ENCODE measurements around the gene CYP3A4.
"Not testable (repeated sequence)": the region's sequence is repeated elsewhere in the genome, so short reads cannot be mapped to it uniquely, and the experiment has no call there.

CYP3A4 gene

GRCh38 chr7:99723201-99723600, 60.8 kb downstream of the CYP3A4 start:
- not testable (repeated sequence) for DNase-seq (ENCODE audit: low read depth)

DNA sequence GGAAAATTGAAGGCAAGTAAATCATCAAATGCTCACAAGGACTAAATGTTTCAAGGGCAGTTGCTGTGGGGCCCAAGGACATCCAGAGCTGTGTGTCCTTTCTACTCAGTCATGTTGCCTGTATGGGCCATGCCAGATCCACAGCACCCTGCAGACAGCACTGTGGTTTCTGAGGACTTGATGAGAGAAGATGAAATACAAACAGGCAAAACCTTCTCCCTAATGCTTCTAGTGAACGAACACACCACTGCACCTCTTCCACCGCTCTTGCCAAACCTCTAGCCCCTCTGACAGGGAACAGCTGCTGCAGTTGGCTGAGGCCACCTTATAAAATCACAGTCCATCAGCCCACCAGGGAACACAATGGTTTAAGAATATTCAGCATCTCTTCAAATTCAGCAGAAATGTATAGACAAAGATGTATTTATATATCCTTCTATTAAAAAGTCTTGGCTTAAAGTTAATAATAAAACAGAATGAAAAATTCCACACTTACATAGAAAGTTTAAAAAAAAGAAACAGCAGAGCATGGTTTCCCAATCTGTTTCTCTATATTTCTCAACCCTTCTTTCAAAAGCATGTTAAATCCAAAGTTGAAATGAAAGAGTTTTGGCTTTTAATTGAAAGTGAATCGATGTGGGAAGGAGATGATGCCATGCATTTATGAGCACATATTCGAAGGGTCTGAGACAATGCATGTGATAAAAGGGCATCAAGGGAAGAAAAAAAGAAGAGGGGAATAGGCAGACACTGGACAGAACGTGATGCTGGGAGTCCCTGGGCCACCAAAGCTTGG, 63.0 kb downstream of the CYP3A4 start:
- DNase-seq (ENCODE audit: low read depth): no peak

DNA sequence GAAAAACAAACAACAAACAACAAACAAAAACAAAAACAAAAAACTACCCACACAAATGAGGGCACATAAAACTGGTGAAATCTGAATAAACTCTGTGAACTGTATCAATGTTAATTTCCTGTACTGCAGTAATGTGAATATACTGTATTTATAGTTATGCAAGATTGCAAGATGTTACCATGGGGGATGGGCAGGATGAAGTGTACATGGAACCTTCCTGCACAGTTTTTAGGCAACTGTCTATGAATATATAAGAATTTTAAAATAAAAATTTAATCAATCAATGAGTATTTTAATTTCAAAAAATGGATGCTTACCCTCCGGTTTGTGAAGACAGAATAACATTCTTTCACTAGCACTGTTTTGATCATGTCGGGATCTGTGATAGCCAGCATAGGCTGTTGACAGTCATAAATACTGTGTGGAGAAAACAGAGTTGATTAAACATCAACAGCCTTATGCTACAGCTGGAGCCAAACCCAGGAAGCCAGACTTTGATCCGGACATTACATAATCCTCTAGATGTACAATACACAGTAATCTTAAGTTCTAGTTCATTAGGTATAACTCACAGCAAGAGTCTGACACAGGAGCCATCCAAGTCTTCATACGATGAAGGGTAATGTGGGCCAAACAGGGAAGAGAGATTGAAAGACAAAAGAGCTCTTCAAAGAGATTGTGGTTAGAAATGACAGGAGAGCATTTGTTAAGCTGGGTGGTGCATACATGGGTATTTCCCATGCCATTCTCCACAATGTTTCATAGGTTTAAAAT, 63.8 kb downstream of the CYP3A4 start:
- DNase-seq (ENCODE audit: low read depth): no peak

DNA sequence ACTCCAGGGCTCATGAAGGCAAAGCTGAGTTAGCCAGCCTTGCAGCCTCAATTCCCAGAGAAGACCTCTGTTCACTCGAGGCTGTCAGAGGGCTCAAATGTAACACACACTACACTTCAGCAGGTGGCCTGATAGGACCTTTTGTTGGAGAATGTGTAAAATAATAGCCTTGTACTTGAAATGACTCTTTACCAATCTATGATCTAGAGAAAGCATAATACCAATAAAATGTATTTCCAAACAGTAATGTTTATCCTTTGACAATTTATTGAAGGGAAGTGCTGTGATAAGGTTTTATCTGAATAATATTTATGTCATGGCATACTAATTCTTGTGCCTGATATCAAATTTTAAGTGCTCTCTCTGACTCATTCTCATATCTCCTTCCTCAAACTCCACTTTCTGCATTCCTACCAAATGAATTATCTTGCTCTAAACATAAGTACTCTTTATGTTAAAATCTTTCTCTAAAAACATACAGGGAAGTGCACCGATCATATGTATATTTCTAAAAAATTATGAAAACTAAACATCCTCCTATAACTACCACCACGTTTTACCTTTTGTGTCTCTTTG, 69.9 kb downstream of the CYP3A4 start:
- DNase-seq (ENCODE audit: low read depth): no peak

GRCh38 chr7:99709838-99710578, 74.0 kb downstream of the CYP3A4 start:
- no peak for DNase-seq (ENCODE audit: low read depth)

- DNase-seq (ENCODE audit: low read depth): no peak
Measured at GRCh38 chr7:99709260-99709659, 74.7 kb downstream of the CYP3A4 start.

- no peak for DNase-seq (ENCODE audit: low read depth)
Measured at GRCh38 chr7:99707096-99707495, 76.9 kb downstream of the CYP3A4 start.

Data from T-helper 22 cell (primary cell).